Measurements from ENCODE around the gene SERP1.
A peak's percentile ranks its signal among the peaks of the same experiment; 100 is the strongest.

Gene SERP1

DNA sequence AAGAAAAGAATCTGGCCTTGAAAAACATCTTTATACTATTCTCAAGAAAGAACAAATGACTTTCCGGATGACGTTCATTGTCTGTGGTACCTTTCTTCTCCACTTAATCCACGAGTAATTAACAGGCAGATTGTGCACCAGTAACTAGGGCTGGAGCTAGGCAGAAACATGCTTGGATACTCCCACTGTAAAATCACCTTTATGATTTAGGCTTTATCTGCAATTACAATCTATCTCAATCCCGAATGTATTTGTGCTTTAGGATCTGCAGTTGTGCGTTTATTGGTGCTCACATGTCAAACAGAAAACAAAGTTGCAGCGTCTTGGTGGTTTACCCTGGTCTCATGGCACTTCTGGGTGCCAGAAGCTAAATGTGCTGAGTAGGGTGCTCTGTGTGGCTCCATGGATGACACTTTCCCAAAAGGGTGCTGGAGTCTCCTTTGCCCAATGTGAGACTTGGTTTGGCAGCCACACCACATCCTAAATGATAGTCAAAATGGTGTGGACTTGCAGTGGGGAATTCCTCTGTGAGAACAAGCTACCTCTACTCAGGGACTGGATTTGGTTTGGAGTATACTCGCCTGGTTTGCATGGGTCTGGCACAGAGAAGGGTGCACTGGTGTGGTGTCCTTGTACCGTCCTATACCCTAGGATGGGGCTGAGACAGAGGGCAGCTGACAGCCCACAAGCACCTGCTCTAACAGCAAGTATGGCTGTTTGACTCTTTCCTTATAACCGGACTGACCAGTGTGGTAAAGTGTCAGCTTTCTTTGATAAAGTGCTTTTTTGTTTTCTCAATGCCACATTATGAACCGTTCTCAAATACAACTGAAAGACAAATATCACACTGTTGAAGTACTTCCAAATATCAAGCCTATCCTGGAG lies 7.7 kb downstream of the SERP1 start:
- no peak overlapping the region for H3K4me3 ChIP-seq (ENCODE audit: low read depth, low read length)
- POLR2A ChIA-PET, result interaction anchor here (0.6 to 2.2 kb wide), 2 partner anchors 8 to 165 kb away, joined by 3 to 9 read pairs; partner anchors contain the start of genes EIF2A, ERICH6 and SERP1
- TF ChIP-seq, protein P1, sequence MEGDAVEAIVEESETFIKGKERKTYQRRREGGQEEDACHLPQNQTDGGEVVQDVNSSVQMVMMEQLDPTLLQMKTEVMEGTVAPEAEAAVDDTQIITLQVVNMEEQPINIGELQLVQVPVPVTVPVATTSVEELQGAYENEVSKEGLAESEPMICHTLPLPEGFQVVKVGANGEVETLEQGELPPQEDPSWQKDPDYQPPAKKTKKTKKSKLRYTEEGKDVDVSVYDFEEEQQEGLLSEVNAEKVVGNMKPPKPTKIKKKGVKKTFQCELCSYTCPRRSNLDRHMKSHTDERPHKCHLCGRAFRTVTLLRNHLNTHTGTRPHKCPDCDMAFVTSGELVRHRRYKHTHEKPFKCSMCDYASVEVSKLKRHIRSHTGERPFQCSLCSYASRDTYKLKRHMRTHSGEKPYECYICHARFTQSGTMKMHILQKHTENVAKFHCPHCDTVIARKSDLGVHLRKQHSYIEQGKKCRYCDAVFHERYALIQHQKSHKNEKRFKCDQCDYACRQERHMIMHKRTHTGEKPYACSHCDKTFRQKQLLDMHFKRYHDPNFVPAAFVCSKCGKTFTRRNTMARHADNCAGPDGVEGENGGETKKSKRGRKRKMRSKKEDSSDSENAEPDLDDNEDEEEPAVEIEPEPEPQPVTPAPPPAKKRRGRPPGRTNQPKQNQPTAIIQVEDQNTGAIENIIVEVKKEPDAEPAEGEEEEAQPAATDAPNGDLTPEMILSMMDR (IDR thresholded peaks at IDR 0.05; ENCODE audit: insufficient read depth, low read length, missing control alignments), result no peak
- no peak for DNase-seq (ENCODE audit: low read depth, low spot score)
- CTCF ChIA-PET, result interaction anchor here (0.6 to 1.5 kb wide), 4 partner anchors 10 to 19 kb away, joined by 3 to 10 read pairs (median 4); no protein-coding TSS in a partner anchor

DNA sequence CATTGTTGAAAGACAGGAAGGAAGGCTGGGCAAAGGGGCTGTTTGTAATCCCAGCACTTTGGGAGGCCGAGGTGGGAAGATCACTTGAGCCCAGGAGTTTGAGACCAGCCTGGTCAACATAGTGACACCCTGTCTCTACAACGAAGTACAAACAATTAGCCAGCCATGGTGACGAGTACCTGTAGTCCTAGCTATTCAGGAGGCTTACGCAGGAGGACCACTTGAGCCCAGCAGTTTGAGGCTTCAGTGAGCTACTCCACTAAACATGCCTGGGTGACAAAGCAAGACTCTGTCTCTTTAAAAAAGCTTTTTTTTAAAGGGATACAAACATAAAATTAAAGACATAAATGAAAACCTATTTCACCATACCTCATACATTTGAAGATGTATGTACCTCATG lies 11.1 kb downstream of the SERP1 start:
- ChIA-PET POLR2A (no interaction called here), CTCF (no interaction called here)
- H3K4me3 ChIP-seq (ENCODE audit: low read depth, low read length), result no peak overlapping the region
- no peak for DNase-seq (ENCODE audit: low read depth, low spot score)
- TF ChIP-seq, protein P1 (IDR thresholded peaks at IDR 0.05; ENCODE audit: insufficient read depth, low read length, missing control alignments), result no peak

DNA sequence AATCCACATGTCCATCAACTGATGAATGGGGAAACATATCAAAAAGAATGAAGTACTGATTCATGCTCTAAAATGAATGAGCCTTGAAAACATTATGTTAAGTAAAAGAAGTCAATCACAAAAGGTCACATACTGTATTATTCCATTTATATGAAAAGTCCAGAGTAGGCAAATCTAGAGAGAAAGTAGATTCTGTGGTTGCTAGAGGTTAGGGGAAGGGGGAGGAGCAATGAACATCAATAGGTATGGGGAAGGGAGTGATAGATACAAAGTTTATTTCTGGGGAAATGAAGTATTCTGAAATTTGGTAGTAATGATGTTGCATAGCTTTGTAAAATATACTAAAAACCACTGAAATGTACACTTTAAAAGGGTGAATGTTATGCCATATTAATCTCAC lies 14.5 kb downstream of the SERP1 start:
- ChIA-PET POLR2A (no interaction called here), CTCF (no interaction called here)
- H3K4me3 ChIP-seq (ENCODE audit: low read depth, low read length), result no peak overlapping the region
- TF ChIP-seq, protein P1 (IDR thresholded peaks at IDR 0.05; ENCODE audit: insufficient read depth, low read length, missing control alignments), result no peak
- no peak for DNase-seq (ENCODE audit: low read depth, low spot score)

DNA sequence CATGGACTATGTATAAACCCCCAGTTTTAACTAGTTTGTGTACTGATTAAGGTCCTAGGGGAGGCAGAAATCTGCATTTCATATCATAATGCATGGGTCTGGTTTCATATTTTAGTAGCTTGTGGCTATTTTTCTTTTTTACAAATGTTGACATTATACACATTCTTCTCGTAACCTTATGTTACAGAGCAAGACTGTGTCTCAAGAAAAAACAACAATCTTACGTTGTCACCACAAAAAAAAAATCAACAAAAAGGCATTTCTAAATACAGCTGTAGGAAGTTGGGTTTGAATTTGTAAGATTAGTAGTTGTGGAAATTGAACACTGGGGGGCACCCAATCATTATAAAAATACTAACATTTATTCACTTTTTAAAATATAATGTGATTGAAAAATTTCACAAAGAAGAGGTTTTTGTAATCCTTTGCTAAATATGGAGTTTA lies 17.9 kb downstream of the SERP1 start:
- POLR2A ChIA-PET, result no interaction called here
- TF ChIP-seq, protein P1 (IDR thresholded peaks at IDR 0.05; ENCODE audit: insufficient read depth, low read length, missing control alignments), result peak; percentile 10

DNA sequence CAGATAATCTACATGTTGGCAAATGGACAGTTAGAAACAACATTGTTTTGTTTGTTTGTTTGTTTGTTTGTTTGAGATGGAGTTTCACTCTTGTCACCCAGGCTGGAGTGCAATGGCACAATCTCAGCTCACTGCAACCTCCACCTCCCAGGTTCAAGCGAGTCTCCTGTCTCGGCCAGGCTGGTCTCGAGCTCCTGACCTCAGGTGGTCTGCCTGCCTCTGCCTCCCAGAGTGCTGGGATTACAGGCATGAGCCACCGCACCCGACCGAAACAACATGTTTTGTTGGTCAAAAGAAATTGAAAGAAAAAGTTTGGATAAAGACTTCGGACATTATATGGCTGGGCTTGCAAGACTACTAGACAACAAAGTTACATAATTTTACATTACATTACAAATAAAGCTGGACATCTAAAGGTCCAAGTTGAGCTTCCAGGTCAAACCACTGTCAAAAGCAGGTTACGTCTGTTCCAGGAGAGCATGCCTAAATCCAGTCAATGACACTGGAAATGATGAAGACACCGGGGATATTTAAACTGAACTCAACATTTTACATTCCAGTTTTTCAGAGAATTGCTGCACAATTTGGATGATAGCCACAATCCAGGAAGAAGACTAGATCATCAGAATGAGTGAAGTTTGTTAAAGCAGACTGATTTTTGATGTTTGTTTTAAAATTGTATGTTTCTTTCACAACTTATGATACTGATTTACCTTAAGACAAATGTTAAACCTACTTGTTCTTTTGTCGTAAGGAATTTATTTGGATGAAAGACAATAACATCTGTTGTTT lies 18.6 kb downstream of the SERP1 start:
- no peak overlapping the region for H3K4me3 ChIP-seq (ENCODE audit: low read depth, low read length)
- TF ChIP-seq, protein P1 (IDR thresholded peaks at IDR 0.05; ENCODE audit: insufficient read depth, low read length, missing control alignments), result no peak
- CTCF ChIA-PET, result interaction anchor here (0.8 to 3.0 kb wide), 13 partner anchors 9 to 618 kb away, joined by 3 to 16 read pairs (median 6); no protein-coding TSS in a partner anchor
- no peak for DNase-seq (ENCODE audit: low read depth, low spot score)
- POLR2A ChIA-PET, result no interaction called here

More for the DNA sequence above, 17.9 kb downstream of the SERP1 start:
- CTCF ChIA-PET, result interaction anchor here (0.7 to 3.0 kb wide), 13 partner anchors 9 to 618 kb away, joined by 3 to 16 read pairs (median 6); no protein-coding TSS in a partner anchor
- H3K4me3 ChIP-seq (ENCODE audit: low read depth, low read length), result no peak overlapping the region
- no peak for DNase-seq (ENCODE audit: low read depth, low spot score)
